WERI-Rb-1 (cell line): ENCODE results near the gene EGFR.

Experiments
- DNase-seq: peaks from one replicate; pipeline ENCODE4 v3.0.0-alpha.2; 2020
- H3K27ac ChIP-seq: fragments of 250-450 bp; sonication (Bioruptor Pico); 2 replicates; pipeline ENCODE4 v1.5.1; 2020; ENCODE audit warnings: mild to moderate bottlenecking, moderate library complexity
- H3K27me3 ChIP-seq: fragments of 250-450 bp; sonication (Bioruptor Pico); 2 replicates; pipeline ENCODE4 v1.5.1; 2021; ENCODE audit warnings: mild to moderate bottlenecking, low read depth, moderate library complexity; ENCODE audit not compliant: insufficient read depth, severe bottlenecking
- H3K36me3 ChIP-seq: fragments of 250-450 bp; sonication (Bioruptor Pico); 2 replicates; pipeline ENCODE4 v1.5.1; 2020; ENCODE audit warnings: mild to moderate bottlenecking, moderate library complexity
- H3K4me3 ChIP-seq: 2 replicates; pipeline ENCODE4 v1.5.1; 2011; ENCODE audit warnings: low read depth, mild to moderate bottlenecking, control low read depth, low read length
- H3K9me3 ChIP-seq: fragments of 250-450 bp; sonication (Bioruptor Pico); 2 replicates; pipeline ENCODE4 v1.5.1; 2021; ENCODE audit warnings: mild to moderate bottlenecking, moderate library complexity; ENCODE audit not compliant: severe bottlenecking
- TF ChIP-seq, protein P1 (sequence below): IDR thresholded peaks from 2 replicates; pipeline ENCODE4 v1.5.1; 2011; ENCODE audit warnings: low read depth, mild to moderate bottlenecking, control low read depth, inconsistent platforms, low read length

The EGFR gene

DNA sequence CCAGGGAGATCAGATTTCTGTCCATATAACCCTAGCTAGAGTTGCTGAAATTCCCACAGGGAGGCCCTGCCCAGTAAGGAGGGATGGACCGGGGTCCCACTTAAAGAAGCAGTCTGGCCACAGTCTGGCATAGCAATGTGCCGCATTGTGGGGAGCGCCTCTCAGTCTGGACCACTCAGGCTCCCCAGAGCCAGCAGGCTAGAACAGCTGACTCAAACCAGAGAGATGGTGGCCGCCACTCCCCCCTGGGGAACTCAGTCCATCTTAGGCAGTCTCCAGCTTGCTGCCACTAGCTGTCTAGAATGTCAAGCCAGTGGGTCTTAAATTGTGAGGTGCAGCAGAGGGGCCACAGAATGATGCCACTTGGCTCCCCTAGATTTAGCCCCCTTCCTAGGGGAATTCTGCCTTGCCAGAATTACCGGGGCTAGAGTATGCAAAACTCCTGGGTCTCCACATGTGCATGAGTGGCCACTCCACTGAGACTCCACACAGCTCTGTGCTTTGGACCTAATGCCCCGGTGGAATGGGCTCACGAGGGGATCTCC lies 213.0 kb downstream of the EGFR start:
- no peaks in the 10 kb centered on the region for H3K9me3 ChIP-seq
- no peak for DNase-seq
- no peaks in the 10 kb centered on the region for H3K36me3 ChIP-seq
- H3K4me3 ChIP-seq: no peak overlapping the region
- H3K27me3 ChIP-seq: peaks cover 6% of the 10 kb centered on the region
- H3K27ac ChIP-seq: no peak overlapping the region
- TF ChIP-seq, protein P1, sequence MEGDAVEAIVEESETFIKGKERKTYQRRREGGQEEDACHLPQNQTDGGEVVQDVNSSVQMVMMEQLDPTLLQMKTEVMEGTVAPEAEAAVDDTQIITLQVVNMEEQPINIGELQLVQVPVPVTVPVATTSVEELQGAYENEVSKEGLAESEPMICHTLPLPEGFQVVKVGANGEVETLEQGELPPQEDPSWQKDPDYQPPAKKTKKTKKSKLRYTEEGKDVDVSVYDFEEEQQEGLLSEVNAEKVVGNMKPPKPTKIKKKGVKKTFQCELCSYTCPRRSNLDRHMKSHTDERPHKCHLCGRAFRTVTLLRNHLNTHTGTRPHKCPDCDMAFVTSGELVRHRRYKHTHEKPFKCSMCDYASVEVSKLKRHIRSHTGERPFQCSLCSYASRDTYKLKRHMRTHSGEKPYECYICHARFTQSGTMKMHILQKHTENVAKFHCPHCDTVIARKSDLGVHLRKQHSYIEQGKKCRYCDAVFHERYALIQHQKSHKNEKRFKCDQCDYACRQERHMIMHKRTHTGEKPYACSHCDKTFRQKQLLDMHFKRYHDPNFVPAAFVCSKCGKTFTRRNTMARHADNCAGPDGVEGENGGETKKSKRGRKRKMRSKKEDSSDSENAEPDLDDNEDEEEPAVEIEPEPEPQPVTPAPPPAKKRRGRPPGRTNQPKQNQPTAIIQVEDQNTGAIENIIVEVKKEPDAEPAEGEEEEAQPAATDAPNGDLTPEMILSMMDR: no peak

DNA sequence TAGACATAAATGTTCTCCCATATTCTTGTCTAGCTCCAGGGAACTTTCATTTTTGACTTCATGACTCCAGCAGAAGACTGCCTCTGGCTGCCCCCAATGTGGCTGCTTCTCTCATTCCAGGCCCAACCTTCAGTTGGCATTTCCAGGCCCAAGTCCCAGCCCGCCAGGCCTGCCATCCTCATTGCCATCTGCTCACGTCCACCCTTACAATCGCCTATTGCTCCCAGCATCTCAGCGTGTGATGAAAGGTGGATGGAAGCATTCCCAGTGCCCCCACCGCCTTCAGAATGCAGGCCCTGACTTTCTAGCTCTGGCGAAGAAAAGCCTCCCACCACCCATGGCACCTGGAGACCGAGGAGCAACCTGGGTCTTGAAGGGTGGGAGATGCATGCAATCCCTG lies 214.2 kb downstream of the EGFR start:
- TF ChIP-seq, protein P1: no peak
- Histone ChIP-seq H3K36me3 (no peaks in the 10 kb centered on the region), H3K4me3 (no peak overlapping the region), H3K9me3 (no peaks in the 10 kb centered on the region), H3K27ac (no peak overlapping the region), H3K27me3 (peaks cover 6% of the 10 kb centered on the region)
- DNase-seq: no peak

DNA sequence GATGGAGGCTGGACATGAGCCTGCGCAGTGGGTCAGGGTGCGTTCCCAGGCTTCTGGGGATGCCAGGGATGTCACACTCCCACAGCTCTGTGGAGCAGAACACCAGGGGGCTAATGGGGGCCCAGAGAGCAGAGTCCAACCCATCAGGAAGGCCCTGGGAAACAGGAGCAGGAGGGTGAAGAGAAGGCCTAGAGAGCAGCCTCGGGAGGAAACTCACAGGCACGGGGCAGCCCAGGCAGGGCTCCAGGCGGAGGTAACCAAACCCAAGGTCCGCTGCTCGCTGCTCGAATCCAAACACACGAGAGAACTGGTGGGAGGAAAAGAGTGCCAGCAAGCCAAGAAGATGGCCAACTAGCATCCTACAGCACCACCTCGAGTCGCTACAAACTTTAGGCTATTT lies 215.6 kb downstream of the EGFR start:
- peaks cover 6% of the 10 kb centered on the region for H3K27me3 ChIP-seq
- H3K36me3 ChIP-seq: no peaks in the 10 kb centered on the region
- DNase-seq: no peak
- TF ChIP-seq, protein P1: no peak
- H3K4me3 ChIP-seq: no peak overlapping the region
- no peaks in the 10 kb centered on the region for H3K9me3 ChIP-seq
- H3K27ac ChIP-seq: no peak overlapping the region

DNA sequence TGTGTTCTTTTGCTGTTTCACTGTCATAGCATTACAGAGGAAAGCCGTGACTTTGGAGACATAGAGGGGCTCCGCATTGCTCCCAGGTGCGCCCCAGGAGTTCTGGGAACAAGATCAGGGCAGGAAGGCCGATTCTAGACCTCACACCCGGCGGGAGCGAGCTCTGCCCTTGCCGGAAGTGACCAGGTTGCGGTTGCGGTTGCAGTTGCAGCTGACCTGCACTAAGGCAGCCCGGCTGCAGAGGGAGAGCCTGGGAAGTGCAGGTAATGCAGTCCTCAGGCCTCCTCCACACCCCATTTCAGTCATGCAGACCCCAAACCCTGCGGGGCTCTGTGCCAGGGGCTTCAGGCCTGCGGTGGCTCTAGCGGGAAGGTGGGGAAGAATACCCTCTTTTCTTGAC lies 216.3 kb downstream of the EGFR start:
- H3K27ac ChIP-seq: no peak overlapping the region
- peaks cover 6% of the 10 kb centered on the region for H3K27me3 ChIP-seq
- no peak overlapping the region for H3K4me3 ChIP-seq
- TF ChIP-seq, protein P1: no peak
- DNase-seq: no peak
- H3K36me3 ChIP-seq: no peaks in the 10 kb centered on the region
- H3K9me3 ChIP-seq: no peaks in the 10 kb centered on the region

DNA sequence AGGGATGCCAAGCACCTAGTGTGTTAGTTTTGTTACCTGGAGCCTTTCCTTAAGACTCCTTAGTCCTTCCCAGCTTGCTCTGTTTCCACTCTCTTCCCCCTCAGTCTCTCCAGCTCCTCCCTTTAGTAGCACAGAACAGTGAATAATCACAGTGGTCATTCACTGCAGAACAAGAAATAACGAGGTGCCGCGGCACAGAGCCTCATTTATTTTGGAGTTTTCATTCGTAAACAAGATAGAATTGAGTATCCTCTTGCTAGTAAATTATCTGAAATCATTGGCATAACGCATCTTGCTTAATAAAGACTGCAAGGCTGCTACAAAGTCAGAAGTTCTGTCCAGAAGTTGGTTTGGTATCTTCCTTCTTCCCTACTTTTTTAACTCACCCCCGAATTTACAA lies 217.0 kb downstream of the EGFR start:
- Histone ChIP-seq H3K27me3 (peaks cover 6% of the 10 kb centered on the region), H3K4me3 (no peak overlapping the region), H3K9me3 (no peaks in the 10 kb centered on the region), H3K27ac (no peak overlapping the region), H3K36me3 (no peaks in the 10 kb centered on the region)
- TF ChIP-seq, protein P1: no peak
- DNase-seq: no peak

DNA sequence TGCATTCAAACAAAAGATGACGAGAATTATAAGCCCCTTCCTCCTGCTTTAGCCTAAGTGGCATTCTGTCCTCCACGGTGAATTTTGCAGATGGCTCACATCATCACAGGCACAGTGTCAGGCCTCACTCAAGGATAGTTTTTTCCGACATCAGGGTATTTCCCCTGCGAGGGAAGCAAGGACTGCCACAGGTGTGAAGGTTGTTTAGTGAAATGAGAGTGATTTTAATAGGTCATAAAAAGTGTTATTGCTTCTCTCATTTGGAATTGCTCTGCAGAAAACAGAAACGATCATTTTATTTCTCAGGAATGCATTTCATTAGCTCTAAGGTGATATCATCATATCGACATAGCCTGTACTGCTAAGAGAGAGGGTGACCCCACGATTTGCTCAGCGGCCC lies 217.7 kb downstream of the EGFR start:
- Histone ChIP-seq H3K36me3 (no peaks in the 10 kb centered on the region), H3K9me3 (no peaks in the 10 kb centered on the region), H3K27me3 (peaks cover 6% of the 10 kb centered on the region), H3K27ac (no peak overlapping the region), H3K4me3 (no peak overlapping the region)
- TF ChIP-seq, protein P1: no peak
- no peak for DNase-seq
